AG10803 (cell line): ENCODE measurements around the gene YAE1.

Experiments used
- DNase-seq: peaks from one replicate; pipeline ENCODE4 v3.0.0; 2010; ENCODE audit warnings: low read depth
- H3K4me3 ChIP-seq: 2 replicates; pipeline ENCODE4 v1.5.1; 2011; ENCODE audit warnings: mild to moderate bottlenecking, low read length, control low read depth
- TF ChIP-seq, protein P1 (sequence below): conservative IDR thresholded peaks from 2 replicates; pipeline ENCODE4 v1.5.1; 2011; ENCODE audit warnings: mild to moderate bottlenecking, low read length, control low read depth, inconsistent platforms

The YAE1 gene

DNA sequence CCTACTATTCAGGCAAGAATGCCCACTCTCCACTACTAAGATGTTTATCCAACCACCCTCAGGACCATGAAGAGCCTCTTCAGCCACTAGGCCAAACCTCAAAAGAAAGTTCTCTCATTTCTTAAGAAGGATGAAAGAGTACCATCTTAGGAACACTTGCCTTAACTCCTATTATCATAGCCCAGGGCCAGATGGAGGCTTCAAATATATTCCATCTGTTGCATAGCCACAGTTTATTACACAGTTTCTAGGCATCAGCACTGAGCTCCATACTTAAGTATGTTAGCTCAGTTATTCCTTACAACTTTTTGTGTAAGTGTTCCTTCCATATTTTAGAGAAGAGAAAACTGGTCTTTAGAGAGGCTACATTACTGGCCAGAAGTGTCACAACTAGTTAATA lies 37.4 kb upstream of the YAE1 start:
- TF ChIP-seq, protein P1, sequence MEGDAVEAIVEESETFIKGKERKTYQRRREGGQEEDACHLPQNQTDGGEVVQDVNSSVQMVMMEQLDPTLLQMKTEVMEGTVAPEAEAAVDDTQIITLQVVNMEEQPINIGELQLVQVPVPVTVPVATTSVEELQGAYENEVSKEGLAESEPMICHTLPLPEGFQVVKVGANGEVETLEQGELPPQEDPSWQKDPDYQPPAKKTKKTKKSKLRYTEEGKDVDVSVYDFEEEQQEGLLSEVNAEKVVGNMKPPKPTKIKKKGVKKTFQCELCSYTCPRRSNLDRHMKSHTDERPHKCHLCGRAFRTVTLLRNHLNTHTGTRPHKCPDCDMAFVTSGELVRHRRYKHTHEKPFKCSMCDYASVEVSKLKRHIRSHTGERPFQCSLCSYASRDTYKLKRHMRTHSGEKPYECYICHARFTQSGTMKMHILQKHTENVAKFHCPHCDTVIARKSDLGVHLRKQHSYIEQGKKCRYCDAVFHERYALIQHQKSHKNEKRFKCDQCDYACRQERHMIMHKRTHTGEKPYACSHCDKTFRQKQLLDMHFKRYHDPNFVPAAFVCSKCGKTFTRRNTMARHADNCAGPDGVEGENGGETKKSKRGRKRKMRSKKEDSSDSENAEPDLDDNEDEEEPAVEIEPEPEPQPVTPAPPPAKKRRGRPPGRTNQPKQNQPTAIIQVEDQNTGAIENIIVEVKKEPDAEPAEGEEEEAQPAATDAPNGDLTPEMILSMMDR, result no peak
- H3K4me3 ChIP-seq, result no peak overlapping the region
- no peak for DNase-seq

DNA sequence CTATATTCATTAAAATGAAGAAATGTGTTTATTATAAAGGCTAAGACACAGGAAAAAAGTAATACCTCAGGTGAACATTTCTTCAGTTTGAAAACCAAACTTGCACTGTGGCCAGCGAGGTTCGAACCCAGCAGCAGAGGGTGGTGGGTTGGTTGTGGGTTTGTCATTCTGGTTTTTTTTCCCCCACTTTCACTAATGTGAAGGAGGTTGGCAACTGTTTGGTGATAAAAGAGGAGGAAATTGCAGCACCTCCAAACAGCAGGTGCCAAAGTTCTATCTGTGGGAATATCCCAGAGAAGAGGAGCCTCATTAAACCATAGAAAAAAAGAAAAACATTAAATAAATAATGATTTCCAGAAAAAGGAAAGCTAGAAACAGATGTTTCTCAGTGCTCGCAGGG lies 36.6 kb upstream of the YAE1 start:
- TF ChIP-seq, protein P1, result no peak
- no peak for DNase-seq
- no peak overlapping the region for H3K4me3 ChIP-seq

DNA sequence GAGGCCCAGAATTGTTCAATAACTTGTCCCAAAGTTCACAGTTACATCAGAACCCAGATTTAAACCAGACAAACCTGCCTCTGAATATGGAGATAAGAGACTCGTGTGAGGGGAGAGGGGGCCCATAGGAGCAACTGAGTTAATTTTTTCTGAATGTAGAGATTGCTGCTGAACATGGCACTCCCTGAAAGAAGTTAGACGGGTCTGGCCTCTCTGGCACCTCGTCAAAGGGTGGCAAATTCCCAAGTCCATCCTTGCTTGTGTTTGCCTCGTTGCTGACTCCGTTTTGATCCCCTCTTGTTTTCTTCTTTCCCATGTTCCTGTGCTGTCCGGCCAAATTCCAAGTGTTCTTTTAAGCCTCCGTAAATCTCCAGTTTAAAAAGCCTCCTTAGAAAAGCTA lies 35.2 kb upstream of the YAE1 start:
- no peak overlapping the region for H3K4me3 ChIP-seq
- TF ChIP-seq, protein P1, result no peak
- DNase-seq, result no peak

DNA sequence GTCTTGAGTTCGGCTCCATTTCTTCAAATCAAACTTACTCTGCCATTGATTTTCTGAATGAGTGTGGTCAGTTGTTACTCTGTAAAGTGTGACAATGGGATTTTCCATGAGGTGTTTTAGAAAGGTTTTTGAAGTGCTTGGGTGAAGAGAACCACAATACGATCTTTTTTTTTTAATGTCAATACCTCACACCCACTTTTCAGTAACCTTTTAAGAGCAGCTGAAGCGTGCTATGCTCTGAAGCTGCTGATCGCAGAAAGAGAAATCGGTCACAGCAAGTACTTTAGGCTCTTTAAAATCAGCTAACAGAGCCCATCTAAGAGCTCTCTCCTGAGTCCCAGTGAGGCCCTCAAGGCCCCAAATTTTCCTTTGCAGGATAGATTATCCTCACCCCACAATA lies 34.4 kb upstream of the YAE1 start:
- TF ChIP-seq, protein P1, result no peak
- DNase-seq, result no peak
- H3K4me3 ChIP-seq, result no peak overlapping the region

DNA sequence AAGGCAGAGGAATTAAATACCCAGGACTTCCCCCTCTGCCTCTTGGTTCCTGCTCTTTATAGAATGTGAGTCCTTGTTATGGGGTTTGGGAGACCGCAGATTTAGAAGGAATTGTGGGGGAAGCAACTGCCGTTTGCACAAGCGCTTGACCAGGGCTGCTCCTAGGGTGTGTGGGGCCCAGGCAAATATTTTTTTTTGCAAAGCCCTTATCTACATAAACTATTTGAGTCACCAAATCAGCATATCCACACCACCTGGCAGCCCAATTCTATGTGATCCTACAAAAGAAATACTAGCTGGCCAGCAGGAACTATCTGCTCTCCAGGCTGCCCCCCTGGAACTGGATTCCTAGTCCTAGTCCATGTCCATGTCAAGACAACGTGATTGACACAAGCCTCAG lies 33.4 kb upstream of the YAE1 start:
- no peak for DNase-seq
- TF ChIP-seq, protein P1, result no peak
- H3K4me3 ChIP-seq, result no peak overlapping the region

DNA sequence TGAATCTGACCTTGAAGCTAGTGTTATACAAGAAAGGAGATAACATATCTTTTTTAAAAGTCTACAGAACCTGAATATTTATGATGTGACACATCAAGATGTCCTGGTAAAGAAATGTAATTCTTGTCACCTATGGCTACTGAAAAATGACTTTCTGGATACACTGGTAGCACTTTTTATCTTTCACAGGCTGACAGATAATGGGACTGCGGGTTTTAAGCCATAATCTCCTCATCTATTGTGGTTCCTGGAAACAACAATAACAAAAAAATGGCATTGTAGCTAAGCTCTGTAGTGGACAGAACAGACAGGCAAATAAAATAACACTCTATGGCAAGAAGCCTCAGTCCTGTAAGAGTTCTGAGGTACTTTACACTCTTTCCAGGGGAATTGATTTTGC lies 31.6 kb upstream of the YAE1 start:
- TF ChIP-seq, protein P1, result no peak
- DNase-seq, result no peak

DNA sequence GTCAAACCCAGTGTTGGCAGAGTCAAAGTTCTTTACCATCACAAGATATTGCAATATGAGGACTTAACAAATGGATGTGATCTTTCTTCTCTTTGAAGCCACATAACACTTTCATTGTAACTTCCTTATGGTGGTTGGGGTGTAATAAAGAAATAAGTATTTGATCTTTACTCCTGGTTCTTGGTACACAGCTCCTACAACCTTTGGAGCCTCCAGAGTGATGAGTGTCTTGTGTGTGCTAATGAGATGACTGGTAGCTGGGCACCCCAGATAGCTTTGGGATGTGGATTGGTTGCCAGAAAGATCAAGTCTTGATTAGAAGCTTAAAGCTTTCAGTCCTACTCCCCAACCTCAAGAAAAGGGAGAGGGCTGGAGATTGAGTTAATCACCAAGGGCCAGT lies 31.1 kb upstream of the YAE1 start:
- TF ChIP-seq, protein P1, result no peak
- no peak for DNase-seq
- H3K4me3 ChIP-seq, result no peak overlapping the region

More for the DNA sequence above, 31.6 kb upstream of the YAE1 start:
- no peak overlapping the region for H3K4me3 ChIP-seq
